Neuronal stem cell (in vitro differentiated cells): Measurements from ENCODE around the gene OR2T35.
"Not testable (repeated sequence)": the region's sequence is repeated elsewhere in the genome, so short reads cannot be mapped to it uniquely, and the experiment has no call there.

Source experiments
- DNase-seq: peaks from one replicate; pipeline ENCODE4 v3.0.0-alpha.2; 2013; ENCODE audit warnings: low spot score
- H2AFZ ChIP-seq: one replicate; pipeline ENCODE4 v1.6.1; 2013; ENCODE audit warnings: mild to moderate bottlenecking, low read length, inconsistent platforms
- H2AK5ac ChIP-seq: 2 replicates; pipeline ENCODE4 v1.6.1; 2013; ENCODE audit warnings: low read depth, mild to moderate bottlenecking, inconsistent platforms, low read length, moderate library complexity, mixed read lengths
- H2BK120ac ChIP-seq: 2 replicates; pipeline ENCODE4 v1.6.1; 2013; ENCODE audit warnings: low read depth, mild to moderate bottlenecking, inconsistent platforms, low read length, moderate library complexity, mixed read lengths
- H2BK12ac ChIP-seq: one replicate; pipeline ENCODE4 v1.6.1; 2013; ENCODE audit warnings: low read length, inconsistent platforms
- H2BK15ac ChIP-seq: 2 replicates; pipeline ENCODE4 v1.6.1; 2013; ENCODE audit warnings: mild to moderate bottlenecking, low read length, inconsistent platforms, mixed read lengths
- H2BK5ac ChIP-seq: one replicate; pipeline ENCODE4 v1.6.1; 2013; ENCODE audit warnings: inconsistent platforms, mild to moderate bottlenecking, low read length, moderate library complexity
- H3K14ac ChIP-seq: one replicate; pipeline ENCODE4 v1.6.1; 2013; ENCODE audit warnings: low read length, inconsistent platforms
- H3K18ac ChIP-seq: 2 replicates; pipeline ENCODE4 v1.6.1; 2013; ENCODE audit warnings: low read length, inconsistent platforms
- H3K23ac ChIP-seq: 2 replicates; pipeline ENCODE4 v1.6.1; 2013; ENCODE audit warnings: low read depth, mild to moderate bottlenecking, mixed read lengths, low read length, inconsistent platforms; ENCODE audit not compliant: poor library complexity
- H3K27ac ChIP-seq: replicated peaks from 3 replicates; pipeline ENCODE4 v1.5.1; 2013; ENCODE audit warnings: low read length, inconsistent platforms
- H3K27me3 ChIP-seq, 3 experiments: 2 replicates each; pipeline ENCODE4 v1.6.1; 2013; ENCODE audit warnings: low read length in 3 of 3, mild to moderate bottlenecking in 2 of 3, inconsistent platforms in 1 of 3, low read depth in 1 of 3, mixed read lengths in 1 of 3, moderate library complexity in 1 of 3; ENCODE audit not compliant: control insufficient read depth in 3 of 3, insufficient read depth in 3 of 3
- H3K36me3 ChIP-seq, 2 donors: replicated peaks in 1 of 2; 2 replicates each; pipeline ENCODE4 v1.6.1; 2013; ENCODE audit warnings: low read length in 2 of 2; ENCODE audit not compliant: control insufficient read depth in 2 of 2, insufficient read depth in 2 of 2
- H3K4ac ChIP-seq: 2 replicates; pipeline ENCODE4 v1.6.1; 2013; ENCODE audit warnings: inconsistent platforms, mild to moderate bottlenecking, low read length, moderate library complexity
- H3K4me1 ChIP-seq, 2 donors: 1 replicate in 1 of 2; 2 replicates in 1 of 2; pipeline ENCODE4 v1.6.1; 2013; ENCODE audit warnings: low read length in 2 of 2, low read depth in 1 of 2; ENCODE audit not compliant: control insufficient read depth in 2 of 2, insufficient read depth in 1 of 2
- H3K4me2 ChIP-seq: one replicate; pipeline ENCODE4 v1.6.1; 2013; ENCODE audit warnings: mild to moderate bottlenecking, low read length, inconsistent platforms; ENCODE audit not compliant: insufficient read depth, poor library complexity, severe bottlenecking
- H3K4me3 ChIP-seq, 2 donors: 2 replicates each; pipeline ENCODE4 v1.5.1; 2013; ENCODE audit warnings: low read length in 2 of 2, mild to moderate bottlenecking in 2 of 2, inconsistent platforms in 1 of 2, moderate library complexity in 1 of 2
- H3K79me1 ChIP-seq: one replicate; pipeline ENCODE4 v1.6.1; 2013; ENCODE audit warnings: low read depth, mild to moderate bottlenecking, inconsistent platforms, low read length, moderate library complexity
- H3K9ac ChIP-seq: one replicate; pipeline ENCODE4 v1.6.1; 2013; ENCODE audit warnings: mild to moderate bottlenecking, low read depth, low read length, inconsistent platforms; ENCODE audit not compliant: poor library complexity
- H3K9me3 ChIP-seq, 2 donors: replicated peaks in 1 of 2; 2 replicates each; pipeline versions ENCODE3 to v1.6.1; 2013; ENCODE audit warnings: low read length in 2 of 2, mild to moderate bottlenecking in 2 of 2, inconsistent platforms in 1 of 2, low read depth in 1 of 2, mixed read lengths in 1 of 2, moderate library complexity in 1 of 2; ENCODE audit not compliant: control insufficient read depth in 2 of 2, insufficient read depth in 1 of 2
- H4K8ac ChIP-seq: one replicate; pipeline ENCODE4 v1.6.1; 2013; ENCODE audit warnings: low read depth, mild to moderate bottlenecking, inconsistent platforms, low read length, moderate library complexity
- H4K91ac ChIP-seq: one replicate; pipeline ENCODE4 v1.6.1; 2013; ENCODE audit warnings: low read length, low read depth, mild to moderate bottlenecking, inconsistent platforms; ENCODE audit not compliant: poor library complexity
- WGBS, 2 donors: extraction: QIAGEN DNeasy Blood & Tissue Kit; methylation state at CpG; one replicate each; pipeline ENCODE4 v1.1.7; 2013; ENCODE audit warnings: missing lambda C conversion rate in 2 of 2, mixed read lengths in 1 of 2; ENCODE audit not compliant: insufficient read length in 2 of 2, insufficient replicate concordance in 1 of 2; ENCODE audit errors: extremely low coverage in 2 of 2; 5-methylcytosine and 5-hydroxymethylcytosine counted together

Gene OR2T35

DNA sequence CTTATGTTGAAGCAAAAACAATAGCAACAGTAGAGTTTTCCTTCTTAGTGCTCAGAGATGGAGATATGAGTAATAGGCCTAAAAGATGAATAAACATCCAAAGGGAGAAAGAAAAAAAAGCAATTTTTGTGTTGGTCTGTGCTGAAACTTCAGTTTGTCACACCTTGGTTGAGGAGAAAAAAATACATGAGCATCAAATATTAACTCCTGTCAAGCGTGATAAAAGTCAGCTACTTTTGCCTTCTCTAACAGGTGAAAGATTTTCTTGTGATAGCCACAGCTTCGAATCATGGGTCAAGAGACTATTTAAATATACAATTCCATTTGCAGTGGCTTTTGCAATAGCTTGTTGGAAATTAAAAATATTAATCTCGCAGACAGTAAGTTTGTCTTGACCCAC lies 4.2 kb downstream of the OR2T35 start:
- no CpG with 5 or more reads among the region's 3 CpGs for WGBS, 2 donors
- not testable (repeated sequence) for H2AFZ ChIP-seq

DNA sequence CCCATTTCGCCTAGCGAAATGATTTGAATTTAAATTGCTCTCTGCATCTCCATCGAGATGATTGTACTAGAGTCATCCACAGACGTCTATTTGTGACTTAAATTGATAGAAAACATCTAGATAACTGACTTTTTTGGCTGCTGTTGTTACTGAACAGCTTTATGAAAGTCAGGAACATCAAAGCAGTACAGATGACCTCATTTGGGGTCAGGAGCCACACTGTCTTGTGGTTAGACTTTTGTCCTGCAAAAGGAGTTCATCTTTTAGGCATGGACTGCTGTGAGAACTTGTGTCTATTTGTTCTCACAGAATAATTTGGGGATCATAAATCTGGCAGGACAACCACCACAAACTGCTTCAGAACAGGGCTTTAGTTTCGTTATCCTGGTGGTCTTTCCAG lies 5.4 kb downstream of the OR2T35 start:
- not testable (repeated sequence) for H3K23ac ChIP-seq, H2BK12ac ChIP-seq, H2BK120ac ChIP-seq, H2AFZ ChIP-seq, H3K27me3 ChIP-seq, H3K4ac ChIP-seq, H3K9ac ChIP-seq, H2BK5ac ChIP-seq, H3K36me3 ChIP-seq, H4K8ac ChIP-seq, H3K4me2 ChIP-seq, H4K91ac ChIP-seq, H3K4me3 ChIP-seq, H2AK5ac ChIP-seq, H3K4me1 ChIP-seq, H3K27ac ChIP-seq, DNase-seq, H3K18ac ChIP-seq, H3K9me3 ChIP-seq, H3K79me1 ChIP-seq, H2BK15ac ChIP-seq, H3K14ac ChIP-seq
- no CpG with 5 or more reads among the region's 5 CpGs for WGBS, 2 donors

More for the DNA sequence above, 4.2 kb downstream of the OR2T35 start:
- H3K4me2 ChIP-seq, H2BK12ac ChIP-seq, H2BK15ac ChIP-seq, H3K36me3 ChIP-seq, H4K8ac ChIP-seq, H2BK5ac ChIP-seq, H2BK120ac ChIP-seq, H2AK5ac ChIP-seq, H3K27me3 ChIP-seq, H3K27ac ChIP-seq, H3K9ac ChIP-seq, H3K9me3 ChIP-seq, DNase-seq, H3K23ac ChIP-seq, H3K18ac ChIP-seq, H3K4me3 ChIP-seq, H3K14ac ChIP-seq, H4K91ac ChIP-seq, H3K4me1 ChIP-seq, H3K79me1 ChIP-seq, H3K4ac ChIP-seq: not testable (repeated sequence)

DNA sequence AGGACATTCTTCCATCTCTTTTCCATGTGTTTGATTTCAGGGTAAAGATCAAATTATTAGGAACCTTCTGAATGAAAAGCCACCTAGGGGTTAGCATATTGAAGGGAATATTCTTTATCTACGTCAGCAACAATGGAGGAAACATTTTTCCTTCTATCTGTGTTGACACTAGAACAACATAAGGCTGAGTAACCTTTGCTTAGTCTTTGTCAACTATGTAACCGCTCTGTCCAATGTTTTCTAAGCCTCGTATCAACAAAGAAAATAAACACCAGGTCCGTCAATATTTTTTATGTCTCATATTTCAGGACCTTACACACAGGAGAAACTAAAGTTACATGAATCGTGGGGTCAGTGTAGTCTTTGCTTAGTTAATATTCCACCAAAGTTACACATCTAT lies 8.5 kb downstream of the OR2T35 start:
- H2AFZ ChIP-seq, H4K8ac ChIP-seq, H3K9me3 ChIP-seq, H2BK120ac ChIP-seq, H4K91ac ChIP-seq, H3K4me2 ChIP-seq, H2AK5ac ChIP-seq, H3K14ac ChIP-seq, H3K27ac ChIP-seq, H3K79me1 ChIP-seq, H3K4me1 ChIP-seq, H2BK5ac ChIP-seq, H2BK15ac ChIP-seq, H3K27me3 ChIP-seq, H3K18ac ChIP-seq, H3K4ac ChIP-seq, DNase-seq, H3K36me3 ChIP-seq, H3K23ac ChIP-seq, H3K4me3 ChIP-seq, H3K9ac ChIP-seq, H2BK12ac ChIP-seq: not testable (repeated sequence)
- no CpG with 5 or more reads among the region's 5 CpGs for WGBS, 2 donors

DNA sequence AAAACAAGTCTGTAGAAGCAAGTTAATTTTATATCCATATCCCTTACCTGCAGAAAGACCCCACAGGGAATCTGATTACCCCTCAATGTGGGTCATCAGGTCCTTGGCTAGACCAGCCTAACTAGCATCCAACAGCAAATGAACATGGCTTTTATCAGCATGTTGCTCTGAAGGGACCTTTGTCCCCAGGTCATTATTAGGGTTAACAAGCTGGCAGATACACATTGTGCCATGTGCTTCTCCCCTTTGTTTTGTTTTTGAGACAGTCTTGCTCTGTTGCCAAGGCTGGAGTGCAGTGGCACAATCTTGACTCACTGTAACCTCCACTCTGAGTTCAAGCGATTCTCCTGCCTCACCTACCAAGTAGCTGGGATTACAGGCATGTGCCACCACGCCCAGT lies 10.1 kb downstream of the OR2T35 start, which contains the start of gene OR2T11:
Gene OR2T11, minus strand, starts transcription at position 101 of the 400 bp plus-strand sequence. CDS start 7,963 bp downstream, outside the sequence.
- H3K9ac ChIP-seq, H4K91ac ChIP-seq, DNase-seq, H2AFZ ChIP-seq, H3K79me1 ChIP-seq, H3K4me1 ChIP-seq, H3K27me3 ChIP-seq, H3K27ac ChIP-seq, H4K8ac ChIP-seq, H3K4ac ChIP-seq, H2BK120ac ChIP-seq, H3K18ac ChIP-seq, H2AK5ac ChIP-seq, H2BK5ac ChIP-seq, H3K36me3 ChIP-seq, H2BK12ac ChIP-seq, H2BK15ac ChIP-seq, H3K9me3 ChIP-seq, H3K4me3 ChIP-seq, H3K14ac ChIP-seq, H3K4me2 ChIP-seq, H3K23ac ChIP-seq: not testable (repeated sequence)
- WGBS, 2 donors, result no CpG with 5 or more reads among the region's 2 CpGs
